Stimulated activated CD8-positive, alpha-beta memory T cell treated with anti-CD3 and anti-CD28 coated beads, Interleukin-4, amount 100 ng/mL, for 4 hours (primary cell): ENCODE results near the gene SRF.

Experiments used
- DNase-seq, 2 donors: peaks; one replicate each; pipeline ENCODE4 v3.0.0-alpha.2; 2020; ENCODE audit warnings: low read depth in 2 of 2, low spot score in 1 of 2

SRF gene

DNA sequence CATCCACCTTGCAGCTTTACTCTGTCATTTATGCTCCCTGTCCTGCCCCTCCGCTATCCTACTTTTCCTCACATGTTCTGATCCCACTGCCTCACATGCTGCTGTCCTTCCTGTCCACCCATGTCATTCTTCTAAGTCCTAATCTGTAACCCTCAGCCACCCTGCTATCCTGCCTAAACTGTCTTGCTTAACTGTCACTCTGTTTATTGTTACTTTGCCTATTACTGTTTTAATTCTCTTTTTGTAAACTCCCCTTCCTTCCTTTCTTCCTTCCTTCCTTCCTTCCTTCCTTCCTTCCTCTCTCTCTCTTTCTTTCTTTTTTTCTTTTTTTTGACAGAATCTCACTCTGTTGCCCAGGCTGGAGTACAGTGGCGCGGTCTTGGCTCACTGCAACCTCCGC, 12.4 kb downstream of the SRF start:
- DNase-seq, result no peak

- DNase-seq, result no peak
These were observed 13.4 kb downstream of the SRF start for GRCh38 chr6:43184268-43184985.

GRCh38 chr6:43185391-43185985, 14.4 kb downstream of the SRF start:
- no peak for DNase-seq

GRCh38 chr6:43186019-43186418, 14.9 kb downstream of the SRF start:
- DNase-seq, result no peak

DNA sequence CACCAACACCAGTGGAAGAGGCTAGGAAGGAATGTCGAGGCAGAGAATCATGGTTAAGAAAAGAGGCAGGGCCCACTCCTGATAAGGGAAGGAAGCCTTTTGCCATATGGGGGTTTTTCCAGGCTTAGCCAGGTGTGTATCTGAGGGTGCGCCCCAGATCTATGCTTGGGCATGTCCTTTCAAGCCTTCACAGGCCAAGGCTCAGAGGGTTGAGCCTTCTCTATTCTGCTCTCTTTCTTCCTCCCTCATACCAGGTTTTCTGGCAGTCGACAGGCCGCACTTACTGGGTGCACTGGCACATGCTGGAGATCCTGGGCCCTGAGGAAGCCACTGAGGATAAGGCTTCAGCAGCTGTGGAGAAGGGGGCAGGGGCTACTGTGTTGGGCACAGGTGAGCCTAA, 15.6 kb downstream of the SRF start:
- DNase-seq, result no peak

GRCh38 chr6:43187821-43188220, 16.8 kb downstream of the SRF start:
- no peak for DNase-seq

GRCh38 chr6:43188426-43188825, 17.4 kb downstream of the SRF start:
- no peak for DNase-seq

DNA sequence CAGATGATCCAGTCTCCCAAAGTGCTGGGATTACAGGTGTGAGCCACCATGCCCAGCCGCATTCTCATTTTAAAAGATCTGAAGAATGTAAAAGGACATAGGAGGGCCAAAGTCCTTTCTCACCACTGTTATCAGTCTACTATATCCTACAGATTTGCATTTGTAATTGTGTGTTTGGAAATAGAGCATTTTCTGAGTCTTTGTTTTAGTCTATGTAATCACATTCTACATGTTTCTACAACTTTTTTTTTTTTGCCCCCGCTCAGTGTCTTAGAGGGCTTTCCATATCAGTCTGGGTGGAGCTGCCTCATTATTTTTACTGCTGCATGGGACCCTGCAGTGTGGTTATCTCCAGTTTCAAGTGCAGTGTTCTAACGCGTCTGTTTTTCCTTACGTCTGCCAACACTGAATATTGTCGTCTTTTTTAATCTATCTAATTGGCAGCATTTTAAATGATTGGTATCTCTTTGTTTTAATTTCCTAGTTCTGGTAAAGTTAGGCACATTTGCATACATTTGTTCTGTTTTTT, 18.8 kb downstream of the SRF start:
- DNase-seq, result no peak

- no peak for DNase-seq
These were observed 21.8 kb downstream of the SRF start for GRCh38 chr6:43192911-43193310.

DNA sequence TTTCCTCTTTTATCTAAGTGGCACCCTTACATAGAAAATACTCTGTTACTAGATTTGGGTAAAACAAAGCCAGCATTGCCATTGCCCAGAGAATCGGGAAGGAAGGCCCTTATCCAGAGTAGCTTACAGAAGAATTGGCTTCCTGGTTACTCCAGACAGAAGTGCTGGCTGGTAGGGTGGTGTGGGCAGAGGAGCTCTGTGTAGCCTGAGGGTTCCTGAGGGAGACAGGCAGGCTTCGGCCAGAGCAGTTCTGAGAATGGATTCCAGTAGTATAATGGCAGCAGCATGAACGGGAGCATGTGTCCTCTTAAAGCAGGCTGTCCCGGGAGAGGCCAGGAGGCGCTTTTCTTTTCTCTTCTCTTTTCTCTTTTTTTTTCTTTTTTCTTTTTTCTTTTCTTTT, 22.9 kb downstream of the SRF start:
- DNase-seq, result no peak

GRCh38 chr6:43196337-43196736, 25.3 kb downstream of the SRF start:
- DNase-seq, result no peak

DNA sequence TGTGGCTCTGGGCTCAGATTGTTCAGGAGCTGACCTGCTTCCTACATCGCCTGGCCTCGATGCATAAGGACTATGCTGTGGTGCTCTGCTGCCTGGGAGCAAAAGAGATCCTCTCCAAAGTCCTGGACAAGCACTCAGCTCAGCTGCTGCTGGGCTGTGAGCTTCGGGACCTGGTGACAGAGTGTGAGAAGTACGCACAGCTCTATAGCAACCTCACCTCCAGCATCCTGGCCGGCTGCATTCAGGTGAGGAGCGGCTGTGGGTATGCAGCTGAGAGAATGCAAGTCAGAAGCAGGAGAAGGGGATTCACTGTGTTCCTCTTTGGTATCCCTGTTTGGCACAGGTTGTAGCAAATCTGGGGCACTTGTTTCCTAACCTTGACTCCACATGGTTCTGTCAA, 28.8 kb downstream of the SRF start:
- DNase-seq, result no peak

DNA sequence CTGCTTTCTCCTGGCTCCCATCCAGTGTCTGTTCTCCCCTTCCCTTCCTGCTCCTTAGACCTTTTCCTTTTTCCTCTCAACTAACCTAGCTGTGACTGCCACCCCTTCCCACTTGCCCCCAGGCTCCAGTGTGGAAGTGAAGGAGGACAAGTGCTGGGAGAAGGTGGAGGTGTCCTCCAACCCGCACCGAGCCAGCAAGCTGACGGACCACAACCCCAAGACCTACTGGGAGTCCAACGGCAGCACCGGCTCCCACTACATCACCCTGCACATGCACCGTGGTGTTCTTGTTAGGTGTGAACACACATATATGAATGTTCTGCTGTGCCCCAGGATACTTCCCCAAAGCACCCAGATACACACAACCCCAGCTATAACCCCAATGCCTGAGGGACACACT, 29.5 kb downstream of the SRF start:
- DNase-seq, result no peak

DNA sequence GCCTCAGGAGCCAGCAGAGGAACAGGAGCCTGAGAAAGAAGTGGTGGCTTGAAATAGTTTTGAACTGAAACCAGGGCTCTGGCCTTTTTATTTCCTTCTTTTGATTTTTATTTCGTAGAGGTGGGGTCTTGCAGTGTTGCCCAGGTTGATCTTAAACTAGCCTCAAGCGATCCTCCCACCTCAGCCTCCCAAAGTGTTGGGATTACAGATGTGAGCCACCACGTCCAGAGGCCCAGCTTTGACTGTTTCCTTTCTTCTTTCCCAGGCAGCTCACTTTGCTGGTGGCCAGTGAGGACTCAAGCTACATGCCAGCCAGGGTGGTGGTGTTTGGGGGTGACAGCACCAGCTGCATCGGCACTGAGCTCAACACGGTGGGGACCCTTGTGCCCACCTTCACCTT, 31.4 kb downstream of the SRF start:
- no peak for DNase-seq

DNA sequence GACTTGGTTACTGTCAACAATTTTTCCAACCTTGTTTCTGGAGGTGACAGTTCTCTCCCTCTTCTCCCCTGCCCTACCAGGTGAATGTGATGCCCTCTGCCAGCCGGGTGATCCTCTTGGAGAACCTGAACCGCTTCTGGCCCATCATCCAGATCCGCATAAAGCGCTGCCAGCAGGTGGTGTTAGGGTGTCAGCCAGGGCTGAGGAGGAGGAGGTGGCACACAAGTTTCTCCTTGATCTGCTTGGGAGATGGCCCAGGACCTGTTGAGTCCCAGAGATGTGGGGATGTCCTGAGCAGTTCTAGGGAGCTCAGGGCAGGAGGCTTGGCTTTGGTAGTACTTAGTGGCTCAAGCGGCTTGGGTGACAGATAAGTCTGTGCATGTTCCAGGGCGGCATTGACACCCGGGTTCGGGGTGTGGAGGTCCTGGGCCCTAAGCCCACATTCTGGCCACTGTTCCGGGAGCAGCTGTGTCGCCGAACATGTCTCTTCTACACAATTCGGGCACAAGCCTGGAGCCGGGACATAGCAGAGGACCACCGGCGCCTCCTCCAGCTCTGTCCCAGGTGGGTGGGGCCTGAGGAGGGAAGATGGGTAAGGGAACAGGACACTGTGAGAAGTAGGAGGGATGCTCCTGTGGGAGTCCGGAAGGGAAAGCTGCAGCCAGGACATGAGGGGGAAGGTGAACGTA, 32.1 kb downstream of the SRF start:
- DNase-seq, result no peak

DNA sequence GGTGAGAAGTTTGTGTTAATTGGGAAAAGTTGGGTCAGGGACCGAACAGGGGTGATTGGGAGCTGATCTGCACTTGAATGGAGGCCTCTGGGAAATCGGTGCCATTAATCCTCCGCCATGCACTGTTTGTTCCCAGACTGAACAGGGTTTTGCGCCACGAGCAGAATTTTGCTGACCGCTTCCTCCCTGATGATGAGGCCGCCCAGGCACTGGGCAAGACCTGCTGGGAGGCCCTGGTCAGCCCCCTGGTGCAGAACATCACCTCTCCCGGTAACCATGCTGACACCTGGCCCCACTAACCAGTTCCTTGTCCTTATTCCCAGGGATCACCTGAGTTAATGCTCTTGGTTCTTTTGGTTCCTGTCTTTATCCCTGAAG, 32.6 kb downstream of the SRF start:
- DNase-seq, result no peak

GRCh38 chr6:43204271-43205105, 33.4 kb downstream of the SRF start:
- no peak for DNase-seq

GRCh38 chr6:43205849-43206248, 34.8 kb downstream of the SRF start:
- DNase-seq, result no peak

DNA sequence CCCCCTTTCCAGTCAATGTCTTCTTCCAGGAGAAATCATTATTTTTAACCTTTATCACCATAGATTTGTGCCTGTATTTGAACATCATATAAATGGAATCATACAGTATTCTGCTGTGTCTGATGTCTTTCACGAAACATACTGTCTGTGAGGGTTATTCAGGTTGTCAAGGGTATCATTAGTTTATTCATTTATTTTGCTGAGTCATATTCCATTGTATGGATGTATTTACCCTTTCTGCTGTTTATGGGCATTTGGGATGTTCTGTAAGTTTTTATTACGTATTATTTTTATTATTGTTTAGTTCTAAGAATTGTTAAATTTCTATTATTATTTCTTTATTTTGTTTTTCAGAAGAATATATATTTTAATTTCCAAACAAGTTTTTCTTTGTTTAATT, 36.2 kb downstream of the SRF start:
- DNase-seq, result no peak

DNA sequence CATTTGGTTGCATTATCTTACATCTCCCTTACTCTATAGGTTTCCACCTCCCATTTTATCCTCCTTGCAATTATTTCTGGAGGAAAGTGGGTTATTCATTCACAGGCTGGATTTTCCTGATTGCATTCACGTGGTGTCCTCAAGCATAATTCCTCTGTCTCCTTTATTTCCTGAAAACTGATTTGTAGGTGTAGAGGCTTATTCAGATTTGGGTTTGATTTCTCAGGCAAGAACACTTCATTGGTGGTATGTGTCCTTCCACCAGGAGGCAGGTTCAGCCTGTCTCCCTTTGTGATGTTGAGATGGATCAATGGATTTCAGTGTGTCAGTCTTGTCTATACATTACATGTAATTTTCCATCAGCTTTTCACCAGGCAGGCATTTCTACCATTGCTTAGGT, 40.9 kb downstream of the SRF start:
- DNase-seq, result no peak

- no peak for DNase-seq
These were observed 42.4 kb downstream of the SRF start for GRCh38 chr6:43213431-43213830.

DNA sequence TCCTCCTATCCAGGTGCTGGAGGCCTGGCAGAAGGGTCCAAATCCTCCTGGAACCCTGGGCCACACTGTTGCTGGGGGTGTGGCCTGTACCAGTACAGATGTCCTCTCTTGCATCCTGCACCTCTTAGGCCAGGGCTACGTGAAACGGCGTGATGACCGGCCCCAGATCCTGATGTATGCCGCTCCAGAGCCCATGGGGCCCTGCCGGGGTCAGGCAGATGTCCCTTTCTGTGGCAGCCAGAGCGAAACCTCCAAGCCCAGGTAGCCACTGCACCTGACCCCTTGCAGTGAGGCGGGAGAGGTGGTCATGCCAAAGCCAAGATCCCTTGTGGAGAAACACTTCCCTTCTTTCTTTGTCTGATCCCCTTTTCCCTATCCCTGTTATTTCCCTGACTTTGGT, 44.0 kb downstream of the SRF start:
- no peak for DNase-seq
